GM19351 (cell line): ENCODE results near the gene CEP97.

Source experiments
- ATAC-seq: cut with Tn5 transposase; IDR thresholded peaks from one replicate; pipeline ENCODE4 v1.9.1; 2021; ENCODE audit warnings: mild to moderate bottlenecking, moderate library complexity; ENCODE audit not compliant: unreplicated experiment

Gene CEP97

GRCh38 chr3:101811875-101812274 is 87.5 kb downstream of the CEP97 start:
- ATAC-seq, result peak; percentile 30

- no peak for ATAC-seq
These were observed 88.5 kb downstream of the CEP97 start for GRCh38 chr3:101812895-101813294.

- no peak for ATAC-seq
These were observed 89.5 kb downstream of the CEP97 start for GRCh38 chr3:101813817-101814440.

GRCh38 chr3:101814835-101815234 is 90.4 kb downstream of the CEP97 start:
- ATAC-seq, result no peak

- ATAC-seq, result no peak
These were observed 92.1 kb downstream of the CEP97 start for GRCh38 chr3:101816215-101817149.

GRCh38 chr3:101817992-101818391 is 93.6 kb downstream of the CEP97 start:
- ATAC-seq, result peak; percentile 37

GRCh38 chr3:101819649-101820206 is 95.3 kb downstream of the CEP97 start:
- ATAC-seq, result peak; percentile 77
